Inferior parietal cortex (tissue), 1 donor: ENCODE results near the gene GDPD3.
A peak's percentile ranks its signal among the peaks of the same experiment; 100 is the strongest.

ENCODE experiments used
- DNase-seq: peaks from one replicate; pipeline ENCODE4 v3.0.0-alpha.2; 2016; ENCODE audit errors: extremely low spot score

The GDPD3 gene

GRCh38 chr16:30078744-30079143 lies 34.6 kb downstream of the GDPD3 start:
- no peak for DNase-seq

- DNase-seq = no peak
Measured at GRCh38 chr16:30077656-30078055, 35.7 kb downstream of the GDPD3 start.

- no peak for DNase-seq
Measured at GRCh38 chr16:30076276-30076791, 37.0 kb downstream of the GDPD3 start.

GRCh38 chr16:30075503-30076275 lies 37.6 kb downstream of the GDPD3 start, which contains the start of gene PPP4C:
Gene PPP4C, plus strand, starts transcription at chr16:30075994. Its CDS starts 384 bp downstream, at chr16:30076378.
- DNase-seq = peak; percentile 89

- no peak for DNase-seq
Measured at GRCh38 chr16:30070490-30070889, 42.8 kb downstream of the GDPD3 start.

GRCh38 chr16:30069611-30070462 lies 43.5 kb downstream of the GDPD3 start:
- no peak for DNase-seq

GRCh38 chr16:30068750-30069610 lies 44.4 kb downstream of the GDPD3 start:
- no peak for DNase-seq

- no peak for DNase-seq
Measured at GRCh38 chr16:30068333-30068732, 45.0 kb downstream of the GDPD3 start.

GRCh38 chr16:30067584-30067916 lies 45.8 kb downstream of the GDPD3 start:
- DNase-seq = no peak

- no peak for DNase-seq
Measured at GRCh38 chr16:30066761-30067583, 46.4 kb downstream of the GDPD3 start.

GRCh38 chr16:30065943-30066760 lies 47.2 kb downstream of the GDPD3 start:
- no peak for DNase-seq

GRCh38 chr16:30065102-30065942 lies 48.0 kb downstream of the GDPD3 start, which contains the start of gene ALDOA:
Gene ALDOA, plus strand, starts transcription at chr16:30065760. Its CDS starts 1,138 bp downstream, at chr16:30066898.
- DNase-seq = peak; percentile 96

GRCh38 chr16:30064729-30065101 lies 48.6 kb downstream of the GDPD3 start:
- no peak for DNase-seq

GRCh38 chr16:30063893-30064728 lies 49.2 kb downstream of the GDPD3 start:
- peak; percentile 75 for DNase-seq

GRCh38 chr16:30063278-30063892 lies 50.0 kb downstream of the GDPD3 start:
- no peak for DNase-seq

GRCh38 chr16:30060836-30061554 lies 52.3 kb downstream of the GDPD3 start:
- no peak for DNase-seq

- DNase-seq = no peak
Measured at GRCh38 chr16:30060346-30060745, 53.0 kb downstream of the GDPD3 start.
